ENCODE measurements around the gene TIMM10B. TPM values are rescaled to one million over a fixed set of nuclear protein-coding genes. Genes with fewer than 3 reads are reported as not detected.

TIMM10B gene
- total RNA-seq, 2 experiments from 2014 or later = 29.2 to 47.0 TPM

Other genes with a start within 250 kb of the TIMM10B start
- gene FHIP1B, start 246.9 kb upstream of the TIMM10B start, total RNA-seq = 10 to 100 TPM; 17.3 to 19.9 TPM
- under 1 TPM in 1 of 2 experiments, not detected in 1; 0.26 TPM for gene CNGA4, start 242.4 kb upstream of the TIMM10B start, total RNA-seq
- not detected for gene CCKBR, start 221.7 kb upstream of the TIMM10B start, total RNA-seq
- 10 to 100 TPM in 1 of 2 experiments, 1 to 10 TPM in 1; 4.9 to 18.7 TPM for gene CAVIN3, start 161.0 kb upstream of the TIMM10B start, total RNA-seq
- 10 to 100 TPM; 38.9 to 41.9 TPM for gene SMPD1, start 91.0 kb upstream of the TIMM10B start, total RNA-seq
- gene APBB1, start 62.4 kb upstream of the TIMM10B start, total RNA-seq = 10 to 100 TPM; 38.7 to 43.4 TPM
- gene HPX, start 40.5 kb upstream of the TIMM10B start, total RNA-seq = under 1 TPM in 1 of 2 experiments, not detected in 1; 0.76 TPM
- gene TRIM3, start 7.6 kb upstream of the TIMM10B start, total RNA-seq = 1 to 10 TPM; 4.8 to 5.1 TPM
- 10 to 100 TPM; 33.5 to 39.3 TPM for gene ARFIP2, start 170 bp upstream of the TIMM10B start, total RNA-seq
- 10 to 100 TPM; 17.4 to 25.3 TPM for gene DNHD1, start 15.8 kb downstream of the TIMM10B start, total RNA-seq
- 10 to 100 TPM; 25.6 to 33.1 TPM for gene RRP8, start 122.1 kb downstream of the TIMM10B start, total RNA-seq
- 100 to 1,000 TPM; 151 to 161 TPM for gene ILK, start 122.3 kb downstream of the TIMM10B start, total RNA-seq
- 100 to 1,000 TPM; 134 to 144 TPM for gene TAF10, start 130.7 kb downstream of the TIMM10B start, total RNA-seq
- gene TPP1, start 137.9 kb downstream of the TIMM10B start, total RNA-seq = 10 to 100 TPM; 76.8 to 79.3 TPM
- under 1 TPM; 0.14 to 0.32 TPM for gene DCHS1, start 174.3 kb downstream of the TIMM10B start, total RNA-seq
- 10 to 100 TPM; 69.4 to 81.0 TPM for gene MRPL17, start 201.8 kb downstream of the TIMM10B start, total RNA-seq

Measured in activated CD8-positive, alpha-beta memory T cell treated with anti-CD3 and anti-CD28 coated beads, Interleukin-2, amount 10 ng/mL, durations not matched to agents 7 days and 5 days (primary cell).